Parathyroid adenoma (tissue), 2 donors: ENCODE data around the gene RAPGEF2.

Experiments used
- H2AFZ ChIP-seq: fragments of 300-600 bp; sonication (generic); one replicate; pipeline ENCODE4 v1.7.0; 2017; ENCODE audit warnings: antibody characterized with exemption, mild to moderate bottlenecking
- H3K27ac ChIP-seq: fragments of 300-600 bp; sonication (generic); one replicate; pipeline ENCODE4 v1.7.0; 2017
- H3K27me3 ChIP-seq: fragments of 300-600 bp; sonication (generic); one replicate; pipeline ENCODE4 v1.7.0; 2017; ENCODE audit warnings: low read length; ENCODE audit not compliant: control insufficient read depth, insufficient read depth
- H3K36me3 ChIP-seq: fragments of 300-600 bp; sonication (generic); one replicate; pipeline ENCODE4 v1.7.0; 2017; ENCODE audit warnings: low read length; ENCODE audit not compliant: control insufficient read depth, insufficient read depth
- H3K4me1 ChIP-seq: fragments of 300-600 bp; sonication (generic); one replicate; pipeline ENCODE4 v1.7.0; 2017; ENCODE audit warnings: control low read depth
- H3K4me2 ChIP-seq: fragments of 300-600 bp; sonication (generic); one replicate; pipeline ENCODE4 v1.7.0; 2017; ENCODE audit warnings: low read length
- H3K4me3 ChIP-seq: fragments of 300-600 bp; sonication (generic); one replicate; pipeline ENCODE4 v1.7.0; 2017; ENCODE audit warnings: low read depth, low read length
- H3K79me2 ChIP-seq: fragments of 300-600 bp; sonication (generic); one replicate; pipeline ENCODE4 v1.7.0; 2017; ENCODE audit warnings: control low read depth
- H3K9ac ChIP-seq: fragments of 300-600 bp; sonication (generic); one replicate; pipeline ENCODE4 v1.7.0; 2017; ENCODE audit warnings: mild to moderate bottlenecking
- H3K9me3 ChIP-seq: fragments of 300-600 bp; sonication (generic); one replicate; pipeline ENCODE4 v1.7.0; 2017; ENCODE audit warnings: low read length; ENCODE audit not compliant: control insufficient read depth
- TF ChIP-seq, protein P1 (sequence below): fragments of 300-600 bp; sonication (generic); IDR thresholded peaks from one replicate; pipeline ENCODE4 v1.7.0; 2017; ENCODE audit warnings: antibody characterized with exemption, mild to moderate bottlenecking
- donor health status: primary hyperparathyroidism.

RAPGEF2 gene

DNA sequence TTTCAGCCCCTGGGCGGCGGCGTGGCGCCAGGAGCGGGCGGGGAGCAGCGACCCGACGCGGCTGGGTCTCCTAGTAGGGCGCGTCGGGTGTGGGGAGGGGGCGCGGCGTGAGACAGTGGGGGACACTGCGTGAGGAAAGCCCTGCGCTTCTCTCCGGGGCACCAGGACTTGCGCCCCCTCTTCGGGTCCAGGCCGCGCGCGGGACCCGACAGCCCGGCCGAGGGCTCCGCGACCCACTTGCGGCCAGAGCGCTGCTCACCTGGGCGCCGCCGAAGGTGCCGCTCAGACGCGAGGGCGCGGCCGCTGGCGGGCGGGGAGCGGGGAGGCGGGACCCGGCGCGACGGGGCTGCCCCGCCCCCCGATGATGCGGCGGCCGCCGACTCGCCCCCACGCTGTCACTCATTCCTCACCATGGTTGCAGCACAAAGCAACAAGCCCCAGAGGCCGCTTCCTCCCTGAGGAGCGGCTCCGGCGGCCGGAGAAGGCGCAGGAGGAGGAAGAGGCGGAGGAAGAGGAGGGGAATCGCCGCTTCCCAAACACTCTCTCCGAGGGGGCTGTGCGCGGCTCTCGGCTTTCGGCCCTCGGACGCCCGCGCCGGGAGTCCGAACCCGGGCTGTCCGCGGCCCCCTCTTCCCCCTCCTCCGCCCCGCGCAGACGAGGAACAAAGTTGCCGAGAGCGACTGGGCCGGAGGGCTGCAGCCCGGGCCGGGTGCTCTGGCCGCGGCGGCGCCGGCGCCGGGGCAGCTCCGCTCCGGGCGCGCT lies at the start of gene RAPGEF2:
TSS of gene RAPGEF2 (plus strand) at position 458 of the 762 bp plus-strand sequence. CDS start 1,084 bp downstream, outside the sequence.
- TF ChIP-seq, protein P1, sequence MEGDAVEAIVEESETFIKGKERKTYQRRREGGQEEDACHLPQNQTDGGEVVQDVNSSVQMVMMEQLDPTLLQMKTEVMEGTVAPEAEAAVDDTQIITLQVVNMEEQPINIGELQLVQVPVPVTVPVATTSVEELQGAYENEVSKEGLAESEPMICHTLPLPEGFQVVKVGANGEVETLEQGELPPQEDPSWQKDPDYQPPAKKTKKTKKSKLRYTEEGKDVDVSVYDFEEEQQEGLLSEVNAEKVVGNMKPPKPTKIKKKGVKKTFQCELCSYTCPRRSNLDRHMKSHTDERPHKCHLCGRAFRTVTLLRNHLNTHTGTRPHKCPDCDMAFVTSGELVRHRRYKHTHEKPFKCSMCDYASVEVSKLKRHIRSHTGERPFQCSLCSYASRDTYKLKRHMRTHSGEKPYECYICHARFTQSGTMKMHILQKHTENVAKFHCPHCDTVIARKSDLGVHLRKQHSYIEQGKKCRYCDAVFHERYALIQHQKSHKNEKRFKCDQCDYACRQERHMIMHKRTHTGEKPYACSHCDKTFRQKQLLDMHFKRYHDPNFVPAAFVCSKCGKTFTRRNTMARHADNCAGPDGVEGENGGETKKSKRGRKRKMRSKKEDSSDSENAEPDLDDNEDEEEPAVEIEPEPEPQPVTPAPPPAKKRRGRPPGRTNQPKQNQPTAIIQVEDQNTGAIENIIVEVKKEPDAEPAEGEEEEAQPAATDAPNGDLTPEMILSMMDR, result no peak
- Histone ChIP-seq H3K79me2 (peaks cover 8% of the 10 kb centered on the region), H3K9me3 (no peaks in the 10 kb centered on the region), H3K27ac (peak within 1 kb of the TSS; percentile 84), H2AFZ (peak within 1 kb of the TSS; percentile 90), H3K4me3 (peak within 1 kb of the TSS; percentile 88), H3K4me2 (peak within 1 kb of the TSS; percentile 95), H3K4me1 (peaks cover 5% of the 10 kb centered on the region), H3K9ac (peak within 1 kb of the TSS; percentile 67), H3K27me3 (no peaks in the 10 kb centered on the region), H3K36me3 (no peaks in the 10 kb centered on the region)

DNA sequence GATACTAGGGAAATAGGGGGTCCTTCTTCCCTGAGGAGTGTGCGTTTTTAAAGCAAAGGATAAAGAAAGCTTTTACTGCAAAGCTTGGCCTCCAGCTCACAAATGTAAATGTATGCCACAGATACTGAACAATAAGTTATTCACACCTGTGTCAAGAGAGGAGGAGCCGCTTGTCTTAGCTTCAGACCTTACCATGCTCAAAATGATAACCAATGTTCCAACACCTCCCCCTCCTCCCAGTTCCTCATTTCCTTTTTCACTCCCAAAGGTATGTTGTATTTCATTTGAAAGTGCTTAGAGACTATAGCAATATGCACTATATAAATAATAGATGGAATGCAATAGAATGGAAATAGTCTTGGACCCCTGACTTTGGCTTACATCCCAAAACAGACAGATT lies 47.0 kb upstream of the RAPGEF2 start:
- H3K27me3 ChIP-seq, result no peaks in the 10 kb centered on the region
- no peak overlapping the region for H3K4me2 ChIP-seq

GRCh38 chr4:159060161-159060560 lies 42.7 kb upstream of the RAPGEF2 start:
- TF ChIP-seq, protein P1, result no peak
- no peak overlapping the region for H3K27ac ChIP-seq
- H3K36me3 ChIP-seq, result no peaks in the 10 kb centered on the region
- no peak overlapping the region for H3K4me2 ChIP-seq
- no peaks in the 10 kb centered on the region for H3K4me1 ChIP-seq
- no peaks in the 10 kb centered on the region for H3K9me3 ChIP-seq
- H2AFZ ChIP-seq, result no peak overlapping the region
- no peak overlapping the region for H3K9ac ChIP-seq
- H3K79me2 ChIP-seq, result no peaks in the 10 kb centered on the region
- H3K4me3 ChIP-seq, result no peak overlapping the region
- no peaks in the 10 kb centered on the region for H3K27me3 ChIP-seq

More for the DNA sequence above, 47.0 kb upstream of the RAPGEF2 start:
- no peaks in the 10 kb centered on the region for H3K4me1 ChIP-seq
- H3K4me3 ChIP-seq, result no peak overlapping the region
- no peaks in the 10 kb centered on the region for H3K9me3 ChIP-seq
- no peaks in the 10 kb centered on the region for H3K79me2 ChIP-seq
- no peak overlapping the region for H2AFZ ChIP-seq
- TF ChIP-seq, protein P1, result no peak
- no peak overlapping the region for H3K27ac ChIP-seq
- no peaks in the 10 kb centered on the region for H3K36me3 ChIP-seq
- no peak overlapping the region for H3K9ac ChIP-seq

GRCh38 chr4:159062381-159062780 lies 40.5 kb upstream of the RAPGEF2 start:
- H3K4me2 ChIP-seq, result no peak overlapping the region
- no peaks in the 10 kb centered on the region for H3K9me3 ChIP-seq
- H2AFZ ChIP-seq, result no peak overlapping the region
- no peak overlapping the region for H3K9ac ChIP-seq
- H3K4me3 ChIP-seq, result no peak overlapping the region
- H3K4me1 ChIP-seq, result no peaks in the 10 kb centered on the region
- H3K27me3 ChIP-seq, result no peaks in the 10 kb centered on the region
- no peak overlapping the region for H3K27ac ChIP-seq
- no peaks in the 10 kb centered on the region for H3K36me3 ChIP-seq
- H3K79me2 ChIP-seq, result no peaks in the 10 kb centered on the region
- TF ChIP-seq, protein P1, result no peak
